Tibial nerve (tissue), 4 donors: Measurements from ENCODE around the gene ZNF219. TPM values are rescaled to one million over a fixed set of nuclear protein-coding genes. Genes with fewer than 3 reads are reported as not detected.

Source experiments
- DNase-seq, 2 donors: peaks; one replicate each; pipeline ENCODE4 v3.0.0-alpha.2; 2019; ENCODE audit warnings: low spot score in 2 of 2
- H3K27ac ChIP-seq, 4 donors: fragments of 200-600 bp; sonication (generic) in 3 of 4; one replicate each; pipeline ENCODE4 v1.5.1; 2017 to 2019; ENCODE audit warnings: mild to moderate bottlenecking in 1 of 4
- H3K27me3 ChIP-seq, 2 donors: fragments of 200-600 bp; sonication (generic) in 1 of 2; one replicate each; pipeline versions ENCODE4 v1.5.1 to v1.6.0; 2017 to 2019
- H3K36me3 ChIP-seq, 3 donors: fragments of 200-600 bp; sonication (generic); one replicate each; pipeline ENCODE4 v1.5.1; 2018 to 2019
- H3K4me1 ChIP-seq, 4 donors: fragments of 200-600 bp; sonication (generic) in 3 of 4; one replicate each; pipeline ENCODE4 v1.5.1; 2017 to 2019
- H3K4me3 ChIP-seq, 4 donors: fragments of 200-600 bp; sonication (generic) in 3 of 4; one replicate each; pipeline ENCODE4 v1.5.1; 2017 to 2019; ENCODE audit warnings: mild to moderate bottlenecking in 1 of 4, moderate library complexity in 1 of 4
- H3K9me3 ChIP-seq, 4 donors: fragments of 200-600 bp; sonication (generic) in 3 of 4; one replicate each; pipeline ENCODE4 v1.5.1; 2017 to 2019
- CTCF ChIP-seq, 5 experiments: fragments of 200-600 bp in 3 of 5; fragments of 450-650 bp in 2 of 5; sonication (generic) in 3 of 5; IDR thresholded peaks; one replicate each; pipeline ENCODE4 v1.5.1; 2016 to 2019; ENCODE audit warnings: antibody characterized with exemption in 5 of 5, mild to moderate bottlenecking in 3 of 5, moderate library complexity in 2 of 5
- EP300 ChIP-seq, 2 donors: sonication (generic); formaldehyde crosslinking; IDR thresholded peaks; one replicate each; pipeline ENCODE4 v1.6.1; 2017; ENCODE audit warnings: antibody characterized with exemption in 2 of 2, mild to moderate bottlenecking in 1 of 2
- POLR2A ChIP-seq, 2 donors: fragments of 450-650 bp; IDR thresholded peaks; one replicate each; pipeline ENCODE4 v1.6.1; 2017; ENCODE audit warnings: antibody characterized with exemption in 2 of 2, mild to moderate bottlenecking in 2 of 2, moderate library complexity in 2 of 2
- WGBS, 2 donors: methylation state at CpG; one replicate each; pipeline ENCODE4 v1.1.5; 2018; 5-methylcytosine and 5-hydroxymethylcytosine counted together
- total RNA-seq, 4 donors: library from RNA; depleted of rRNA; stranded (reverse); fragments of >200 nt; gene quantifications; one replicate each; pipeline ENCODE4 v1.1.0, GENCODE V29; 2016

Gene ZNF219
- total RNA-seq, 4 donors from 2014 or later: 28.6 to 90.3 (median 34.9) TPM

- Histone ChIP-seq H3K4me3 (no peak overlapping the region), H3K9me3 (no peaks in the 10 kb centered on the region), H3K36me3 (no peaks in the 10 kb centered on the region), H3K27me3 (no peaks in the 10 kb centered on the region), H3K27ac (peak overlapping the region in 1 of 4 donors; percentile 30), H3K4me1 (peaks cover 0 to 38% (median 19%) of the 10 kb centered on the region in 4 donors)
- 75 to 80% methylated on average over 7 of the region's 7 CpGs for WGBS, 2 donors
- TF ChIP-seq EP300 (IDR thresholded peaks at IDR 0.05): no peak
- no peak for TF ChIP-seq CTCF (IDR thresholded peaks at IDR 0.05)
- no peak for TF ChIP-seq POLR2A (IDR thresholded peaks at IDR 0.05)
- no peak for DNase-seq
Observed at GRCh38 chr14:21066882-21067502, 31.5 kb downstream of the ZNF219 start.

- Histone ChIP-seq H3K4me3 (no peak overlapping the region), H3K9me3 (no peaks in the 10 kb centered on the region), H3K36me3 (no peaks in the 10 kb centered on the region), H3K4me1 (peaks cover 0 to 49% (median 5%) of the 10 kb centered on the region in 4 donors), H3K27ac (peak overlapping the region in 2 of 4 donors; percentile 18 to 52), H3K27me3 (no peaks in the 10 kb centered on the region)
- TF ChIP-seq POLR2A (IDR thresholded peaks at IDR 0.05) (no peak), EP300 (IDR thresholded peaks at IDR 0.05) (no peak), CTCF (IDR thresholded peaks at IDR 0.05) (no peak)
- DNase-seq: peak in 1 of 2 donors; percentile 23
- 39 to 42% methylated on average over 3 of the region's 3 CpGs for WGBS, 2 donors
Observed at GRCh38 chr14:21063479-21063878, 35.0 kb downstream of the ZNF219 start.

GRCh38 chr14:21061347-21061668 is 37.1 kb downstream of the ZNF219 start:
- peaks cover 0 to 62% (median 6%) of the 10 kb centered on the region in 4 donors for H3K4me1 ChIP-seq
- no peaks in the 10 kb centered on the region for H3K9me3 ChIP-seq
- DNase-seq: no peak
- TF ChIP-seq POLR2A (IDR thresholded peaks at IDR 0.05) (no peak), EP300 (IDR thresholded peaks at IDR 0.05) (no peak), CTCF (IDR thresholded peaks at IDR 0.05) (no peak)
- H3K27ac ChIP-seq: peak overlapping the region in 3 of 4 donors; percentile 21 to 81 (median 52)
- H3K27me3 ChIP-seq: no peaks in the 10 kb centered on the region
- 48 to 52% methylated on average over 3 of the region's 3 CpGs for WGBS, 2 donors
- no peaks in the 10 kb centered on the region for H3K36me3 ChIP-seq
- no peak overlapping the region for H3K4me3 ChIP-seq

- TF ChIP-seq CTCF (IDR thresholded peaks at IDR 0.05): no peak
- TF ChIP-seq POLR2A (IDR thresholded peaks at IDR 0.05): no peak
- no peak for TF ChIP-seq EP300 (IDR thresholded peaks at IDR 0.05)
- 59 to 63% methylated on average over 13 of the region's 13 CpGs for WGBS, 2 donors
- no peak overlapping the region for H3K4me3 ChIP-seq
- H3K27me3 ChIP-seq: no peaks in the 10 kb centered on the region
- peaks cover 0 to 68% (median 6%) of the 10 kb centered on the region in 4 donors for H3K4me1 ChIP-seq
- no peak for DNase-seq
- H3K9me3 ChIP-seq: no peaks in the 10 kb centered on the region
- no peaks in the 10 kb centered on the region for H3K36me3 ChIP-seq
- peak overlapping the region in 3 of 4 donors; percentile 32 to 81 (median 52) for H3K27ac ChIP-seq
Observed at GRCh38 chr14:21060614-21061346, 37.7 kb downstream of the ZNF219 start.
